Measurements from ENCODE around the gene COL5A1.

DNA sequence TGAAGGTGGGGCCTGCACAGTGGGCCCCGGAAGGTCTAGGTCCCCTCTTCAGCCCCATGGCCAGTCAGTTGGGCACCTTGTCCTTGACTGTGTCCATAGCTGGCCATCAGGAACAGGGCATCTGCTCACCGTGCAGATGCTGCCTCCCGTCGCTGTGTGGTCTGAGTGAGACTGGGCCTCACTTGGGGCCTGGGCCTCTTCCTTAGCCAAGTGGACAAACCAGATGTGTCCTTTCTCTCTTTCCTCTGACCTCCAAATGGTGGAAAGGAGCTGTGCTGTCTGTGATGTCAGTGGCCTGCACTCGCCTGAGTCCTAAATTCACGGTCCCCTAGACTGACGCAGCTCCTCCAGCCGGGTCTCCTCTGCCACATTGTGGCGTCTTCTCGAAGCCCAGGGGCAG, 114.5 kb downstream of the COL5A1 start:
- TF ChIP-seq EZH2 (IDR thresholded peaks at IDR 0.05; ENCODE audit: low read length, unreplicated experiment) = no peak
- TF ChIP-seq, protein P1, sequence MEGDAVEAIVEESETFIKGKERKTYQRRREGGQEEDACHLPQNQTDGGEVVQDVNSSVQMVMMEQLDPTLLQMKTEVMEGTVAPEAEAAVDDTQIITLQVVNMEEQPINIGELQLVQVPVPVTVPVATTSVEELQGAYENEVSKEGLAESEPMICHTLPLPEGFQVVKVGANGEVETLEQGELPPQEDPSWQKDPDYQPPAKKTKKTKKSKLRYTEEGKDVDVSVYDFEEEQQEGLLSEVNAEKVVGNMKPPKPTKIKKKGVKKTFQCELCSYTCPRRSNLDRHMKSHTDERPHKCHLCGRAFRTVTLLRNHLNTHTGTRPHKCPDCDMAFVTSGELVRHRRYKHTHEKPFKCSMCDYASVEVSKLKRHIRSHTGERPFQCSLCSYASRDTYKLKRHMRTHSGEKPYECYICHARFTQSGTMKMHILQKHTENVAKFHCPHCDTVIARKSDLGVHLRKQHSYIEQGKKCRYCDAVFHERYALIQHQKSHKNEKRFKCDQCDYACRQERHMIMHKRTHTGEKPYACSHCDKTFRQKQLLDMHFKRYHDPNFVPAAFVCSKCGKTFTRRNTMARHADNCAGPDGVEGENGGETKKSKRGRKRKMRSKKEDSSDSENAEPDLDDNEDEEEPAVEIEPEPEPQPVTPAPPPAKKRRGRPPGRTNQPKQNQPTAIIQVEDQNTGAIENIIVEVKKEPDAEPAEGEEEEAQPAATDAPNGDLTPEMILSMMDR (conservative IDR thresholded peaks at IDR 0.05; ENCODE audit: low read depth, low read length) = no peak
